ENCODE data around the gene CD3D. TPM values are rescaled to one million over a fixed set of nuclear protein-coding genes. Genes with fewer than 3 reads are reported as not detected.
"Not testable (repeated sequence)": the region's sequence is repeated elsewhere in the genome, so short reads cannot be mapped to it uniquely, and the experiment has no call there.

CD3D gene
- total RNA-seq, 4 donors from 2014 or later, result 1.1 TPM; not detected in 3

DNA sequence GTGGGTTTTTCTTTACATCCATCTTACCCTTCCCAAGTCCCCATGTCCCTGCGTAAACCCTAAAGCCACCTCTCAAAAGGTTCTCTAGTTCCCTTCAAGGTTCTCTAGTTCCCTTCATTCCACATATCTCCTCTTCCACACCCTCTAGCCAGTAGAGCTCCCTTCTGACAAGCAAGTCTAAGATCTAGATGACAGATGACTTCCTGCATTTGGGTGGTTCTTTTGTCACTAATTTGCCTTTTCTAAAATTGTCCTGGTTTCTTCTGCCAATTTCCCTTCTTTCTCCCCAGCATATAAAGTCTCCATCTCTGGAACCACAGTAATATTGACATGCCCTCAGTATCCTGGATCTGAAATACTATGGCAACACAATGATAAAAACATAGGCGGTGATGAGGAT is 30.2 kb downstream of the CD3D start:
- H3K9me3 ChIP-seq, result no peaks in the 10 kb centered on the region
- WGBS, 2 donors, result 96 to 99% methylated on average over 2 of the region's 2 CpGs
- peaks cover 0 to 22% (median 10%) of the 10 kb centered on the region in 4 donors for H3K4me1 ChIP-seq
- H3K27me3 ChIP-seq, result peaks cover 0 to 46% of the 10 kb centered on the region in 2 donors
- no peaks in the 10 kb centered on the region for H3K36me3 ChIP-seq
- no peak overlapping the region for H3K27ac ChIP-seq
- DNase-seq (ENCODE audit: low spot score in 2 of 2), result no peak
- no peak for TF ChIP-seq EP300 (IDR thresholded peaks at IDR 0.05)
- TF ChIP-seq, protein P1, sequence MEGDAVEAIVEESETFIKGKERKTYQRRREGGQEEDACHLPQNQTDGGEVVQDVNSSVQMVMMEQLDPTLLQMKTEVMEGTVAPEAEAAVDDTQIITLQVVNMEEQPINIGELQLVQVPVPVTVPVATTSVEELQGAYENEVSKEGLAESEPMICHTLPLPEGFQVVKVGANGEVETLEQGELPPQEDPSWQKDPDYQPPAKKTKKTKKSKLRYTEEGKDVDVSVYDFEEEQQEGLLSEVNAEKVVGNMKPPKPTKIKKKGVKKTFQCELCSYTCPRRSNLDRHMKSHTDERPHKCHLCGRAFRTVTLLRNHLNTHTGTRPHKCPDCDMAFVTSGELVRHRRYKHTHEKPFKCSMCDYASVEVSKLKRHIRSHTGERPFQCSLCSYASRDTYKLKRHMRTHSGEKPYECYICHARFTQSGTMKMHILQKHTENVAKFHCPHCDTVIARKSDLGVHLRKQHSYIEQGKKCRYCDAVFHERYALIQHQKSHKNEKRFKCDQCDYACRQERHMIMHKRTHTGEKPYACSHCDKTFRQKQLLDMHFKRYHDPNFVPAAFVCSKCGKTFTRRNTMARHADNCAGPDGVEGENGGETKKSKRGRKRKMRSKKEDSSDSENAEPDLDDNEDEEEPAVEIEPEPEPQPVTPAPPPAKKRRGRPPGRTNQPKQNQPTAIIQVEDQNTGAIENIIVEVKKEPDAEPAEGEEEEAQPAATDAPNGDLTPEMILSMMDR (IDR thresholded peaks at IDR 0.05), result no peak
- no peak for TF ChIP-seq POLR2A (IDR thresholded peaks at IDR 0.05)
- no peak overlapping the region for H3K4me3 ChIP-seq

DNA sequence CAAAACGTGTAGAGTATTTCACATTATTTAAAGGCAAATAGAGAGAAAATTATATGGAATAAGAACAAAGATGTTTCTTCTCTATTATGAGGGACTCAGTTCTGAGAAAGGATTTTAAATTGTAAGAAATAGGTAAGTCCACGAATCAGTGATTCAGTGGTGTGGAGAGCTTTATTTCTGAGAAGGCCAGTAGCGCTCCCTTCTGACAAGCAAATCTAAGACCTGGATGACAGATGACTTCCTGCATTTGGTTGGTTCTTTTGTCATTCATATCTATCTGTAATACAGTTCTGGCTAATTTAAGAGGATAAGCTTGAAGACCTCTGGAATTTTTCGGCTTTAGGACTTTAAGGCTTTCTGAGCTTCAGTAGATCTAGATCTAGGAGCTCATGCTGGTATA is 31.0 kb downstream of the CD3D start:
- Histone ChIP-seq H3K9me3 (no peaks in the 10 kb centered on the region), H3K27ac (no peak overlapping the region), H3K4me3 (no peak overlapping the region), H3K36me3 (no peaks in the 10 kb centered on the region), H3K4me1 (peaks cover 0 to 16% (median 8%) of the 10 kb centered on the region in 4 donors), H3K27me3 (peaks cover 0 to 46% of the 10 kb centered on the region in 2 donors)
- DNase-seq (ENCODE audit: low spot score in 2 of 2), result no peak
- TF ChIP-seq, protein P1 (IDR thresholded peaks at IDR 0.05), result no peak
- no peak for TF ChIP-seq POLR2A (IDR thresholded peaks at IDR 0.05)
- TF ChIP-seq EP300 (IDR thresholded peaks at IDR 0.05), result no peak
- 73 to 74% methylated on average over 4 of the region's 4 CpGs for WGBS, 2 donors

DNA sequence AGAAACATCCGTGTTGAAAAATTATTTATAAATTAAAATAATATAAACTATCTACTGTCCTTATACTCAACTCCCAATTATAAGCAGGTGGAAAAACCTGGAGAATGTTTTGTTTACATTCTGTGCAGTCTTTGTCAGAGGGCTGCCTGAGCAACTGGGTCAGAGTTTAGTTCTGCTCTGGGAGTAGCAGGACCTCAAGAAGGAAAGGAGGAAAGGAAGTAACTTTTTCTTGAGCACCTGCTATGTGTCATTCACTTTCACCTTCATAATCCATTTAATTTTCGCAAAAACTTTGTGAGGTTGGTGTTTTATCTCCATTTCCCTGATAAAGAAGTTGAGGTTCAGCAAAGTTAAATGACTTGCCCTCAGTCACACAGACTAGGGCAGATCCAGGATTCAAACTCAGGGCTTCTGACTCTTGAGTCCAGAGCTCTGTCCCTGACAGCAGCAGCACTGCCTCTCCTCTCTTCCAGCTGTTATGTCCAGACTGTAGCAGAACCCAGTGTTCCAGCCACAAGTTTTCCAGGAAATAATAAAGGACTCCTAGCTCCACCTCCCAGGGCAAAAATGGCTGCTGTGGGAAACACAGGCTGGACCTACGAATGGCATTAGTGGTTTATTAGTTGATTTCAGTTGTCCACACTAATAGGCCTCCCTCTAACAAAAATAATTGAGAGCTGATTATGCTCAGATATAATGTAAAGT is 31.6 kb downstream of the CD3D start:
- Histone ChIP-seq H3K9me3 (no peaks in the 10 kb centered on the region), H3K27me3 (peaks cover 0 to 46% of the 10 kb centered on the region in 2 donors), H3K27ac (no peak overlapping the region), H3K4me1 (peaks cover 0 to 10% (median 5%) of the 10 kb centered on the region in 4 donors), H3K4me3 (no peak overlapping the region), H3K36me3 (no peaks in the 10 kb centered on the region)
- TF ChIP-seq EP300 (IDR thresholded peaks at IDR 0.05) (no peak), POLR2A (IDR thresholded peaks at IDR 0.05) (no peak)
- TF ChIP-seq, protein P1 (IDR thresholded peaks at IDR 0.05), result no peak
- DNase-seq (ENCODE audit: low spot score in 2 of 2), result no peak
- 76 to 81% methylated on average over 3 of the region's 3 CpGs for WGBS, 2 donors

DNA sequence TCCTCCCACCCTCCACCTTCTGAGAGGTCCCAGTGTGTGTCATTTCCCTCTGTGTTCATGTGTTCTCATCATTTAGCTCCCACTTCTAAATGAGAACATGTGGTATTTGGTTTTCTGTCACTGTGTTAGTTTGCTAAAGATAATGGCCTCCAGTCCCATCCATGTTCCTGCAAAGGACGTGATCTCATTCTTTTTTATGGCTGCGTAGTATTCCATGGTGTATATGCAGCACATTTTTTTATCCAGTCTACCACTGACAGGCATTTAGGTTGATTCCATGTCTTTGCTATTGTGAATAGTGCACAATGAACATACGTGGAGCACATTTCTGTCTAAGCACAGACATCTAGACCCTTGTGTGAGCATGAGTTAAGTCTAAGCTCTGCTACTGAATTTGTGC is 32.2 kb downstream of the CD3D start:
- TF ChIP-seq EP300 (IDR thresholded peaks at IDR 0.05), result no peak
- TF ChIP-seq POLR2A (IDR thresholded peaks at IDR 0.05), result no peak
- TF ChIP-seq, protein P1 (IDR thresholded peaks at IDR 0.05), result no peak
- 90 to 96% methylated on average over 3 of the region's 3 CpGs for WGBS, 2 donors
- Histone ChIP-seq H3K27me3 (peaks cover 0 to 42% of the 10 kb centered on the region in 2 donors), H3K9me3 (no peaks in the 10 kb centered on the region), H3K4me1 (peaks cover 0 to 3% (median 1%) of the 10 kb centered on the region in 4 donors), H3K36me3 (no peaks in the 10 kb centered on the region), H3K4me3 (no peak overlapping the region), H3K27ac (no peak overlapping the region)
- DNase-seq (ENCODE audit: low spot score in 2 of 2), result no peak

DNA sequence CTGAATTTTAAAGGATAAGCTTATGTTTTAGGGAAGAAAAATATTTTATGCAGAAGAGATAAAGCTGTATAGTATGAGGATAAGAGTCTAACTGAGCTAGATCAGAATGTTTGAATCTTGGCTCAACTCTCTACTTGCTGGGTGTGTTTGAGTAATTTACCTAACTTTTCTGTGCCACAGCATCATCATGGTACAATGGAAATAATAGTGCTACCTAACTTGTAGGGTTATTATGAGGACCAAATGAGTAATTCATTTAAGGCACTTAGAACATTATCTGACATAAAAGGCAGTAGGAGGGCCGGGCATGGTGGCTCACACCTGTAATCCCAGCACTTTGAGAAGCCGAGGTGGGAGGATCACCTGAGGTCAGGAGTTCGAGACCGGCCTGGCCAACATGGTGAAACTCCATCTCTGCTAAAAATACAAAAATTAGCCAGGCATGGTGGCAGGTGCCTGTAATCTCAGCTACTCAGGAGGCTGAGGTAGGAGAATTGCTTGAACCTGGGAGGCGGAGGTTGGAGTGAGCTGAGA is 33.4 kb downstream of the CD3D start:
- not testable (repeated sequence) for H3K4me3 ChIP-seq; H3K27ac ChIP-seq; H3K9me3 ChIP-seq; H3K36me3 ChIP-seq; H3K4me1 ChIP-seq; DNase-seq (ENCODE audit: low spot score in 2 of 2)
- peaks cover 0 to 31% of the 10 kb centered on the region in 2 donors for H3K27me3 ChIP-seq
- WGBS, 2 donors, result 86 to 88% methylated on average over 5 of the region's 5 CpGs
